GM12873 (cell line): ENCODE measurements around the gene SLC6A11.
A peak's percentile ranks its signal among the peaks of the same experiment; 100 is the strongest.

Source experiments
- CTCF ChIP-seq: IDR thresholded peaks from 2 replicates; pipeline ENCODE4 v1.5.1; 2012; ENCODE audit warnings: low read depth, mild to moderate bottlenecking, moderate library complexity, low read length, control low read depth; ENCODE audit not compliant: insufficient read depth; ENCODE audit errors: missing control alignments

Gene SLC6A11

GRCh38 chr3:10873415-10873814 is 57.4 kb downstream of the SLC6A11 start:
- TF ChIP-seq CTCF, result no peak

- TF ChIP-seq CTCF, result no peak
Observed at GRCh38 chr3:10875914-10876313, 59.9 kb downstream of the SLC6A11 start.

- no peak for TF ChIP-seq CTCF
Observed at GRCh38 chr3:10876661-10877060, 60.6 kb downstream of the SLC6A11 start.

GRCh38 chr3:10882851-10883250 is 66.8 kb downstream of the SLC6A11 start:
- no peak for TF ChIP-seq CTCF

GRCh38 chr3:10883478-10884234 is 67.6 kb downstream of the SLC6A11 start:
- TF ChIP-seq CTCF, result peak; percentile 58

- TF ChIP-seq CTCF, result no peak
Observed at GRCh38 chr3:10887015-10887414, 71.0 kb downstream of the SLC6A11 start.

- TF ChIP-seq CTCF, result no peak
Observed at GRCh38 chr3:10888518-10889090, 72.6 kb downstream of the SLC6A11 start.
